Measurements from ENCODE around the gene STOML3.

DNA sequence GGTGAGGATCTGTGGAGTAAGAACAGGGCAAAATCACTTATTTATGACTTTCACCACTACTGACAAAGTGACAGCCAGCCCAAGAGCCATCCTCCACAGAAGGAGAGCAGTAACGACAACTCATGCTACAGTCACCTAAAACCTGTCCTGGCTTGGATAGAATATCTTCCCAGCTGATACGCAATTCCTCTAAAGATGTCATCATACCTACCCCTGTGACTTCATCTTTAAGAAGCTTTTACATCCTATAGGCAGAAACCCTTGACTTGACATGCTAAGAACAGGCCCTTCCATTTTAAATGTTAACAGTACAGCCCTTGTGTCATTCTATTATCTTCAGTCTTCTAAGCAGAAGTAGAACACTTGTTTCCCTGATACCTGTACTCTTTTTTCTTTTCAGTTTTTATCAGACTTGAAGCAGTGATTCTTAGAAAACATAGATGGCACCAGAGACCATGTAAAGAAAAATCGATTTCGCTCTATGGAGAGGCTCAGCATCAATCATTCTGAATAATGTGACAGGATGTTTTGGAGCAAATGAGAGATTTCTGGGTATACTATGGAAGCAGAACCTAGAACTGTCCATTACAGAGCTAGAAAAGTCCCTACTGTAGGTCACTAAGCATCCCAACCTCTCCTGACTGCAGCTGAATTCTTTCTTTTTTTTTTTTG lies 20.1 kb downstream of the STOML3 start:
- TF ChIP-seq, protein P1, sequence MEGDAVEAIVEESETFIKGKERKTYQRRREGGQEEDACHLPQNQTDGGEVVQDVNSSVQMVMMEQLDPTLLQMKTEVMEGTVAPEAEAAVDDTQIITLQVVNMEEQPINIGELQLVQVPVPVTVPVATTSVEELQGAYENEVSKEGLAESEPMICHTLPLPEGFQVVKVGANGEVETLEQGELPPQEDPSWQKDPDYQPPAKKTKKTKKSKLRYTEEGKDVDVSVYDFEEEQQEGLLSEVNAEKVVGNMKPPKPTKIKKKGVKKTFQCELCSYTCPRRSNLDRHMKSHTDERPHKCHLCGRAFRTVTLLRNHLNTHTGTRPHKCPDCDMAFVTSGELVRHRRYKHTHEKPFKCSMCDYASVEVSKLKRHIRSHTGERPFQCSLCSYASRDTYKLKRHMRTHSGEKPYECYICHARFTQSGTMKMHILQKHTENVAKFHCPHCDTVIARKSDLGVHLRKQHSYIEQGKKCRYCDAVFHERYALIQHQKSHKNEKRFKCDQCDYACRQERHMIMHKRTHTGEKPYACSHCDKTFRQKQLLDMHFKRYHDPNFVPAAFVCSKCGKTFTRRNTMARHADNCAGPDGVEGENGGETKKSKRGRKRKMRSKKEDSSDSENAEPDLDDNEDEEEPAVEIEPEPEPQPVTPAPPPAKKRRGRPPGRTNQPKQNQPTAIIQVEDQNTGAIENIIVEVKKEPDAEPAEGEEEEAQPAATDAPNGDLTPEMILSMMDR (IDR thresholded peaks at IDR 0.05): no peak
- TF ChIP-seq POLR2A (IDR thresholded peaks at IDR 0.05) (no peak), POLR2AphosphoS5 (IDR thresholded peaks at IDR 0.05) (no peak)

Measured in stomach (tissue), 4 donors.